CD4-positive, alpha-beta T cell treated with Interleukin-4 for 4 hours (primary cell): ENCODE measurements around the gene HOXA6.

Experiments
- DNase-seq: peaks from one replicate; pipeline ENCODE4 v3.0.0-alpha.2; 2020

The HOXA6 gene

GRCh38 chr7:27133409-27134231 lies 14.0 kb downstream of the HOXA6 start:
- DNase-seq: no peak

GRCh38 chr7:27132978-27133377 lies 14.6 kb downstream of the HOXA6 start:
- no peak for DNase-seq

- no peak for DNase-seq
These were observed 15.4 kb downstream of the HOXA6 start for GRCh38 chr7:27132214-27132613.

GRCh38 chr7:27131390-27131819 lies 16.2 kb downstream of the HOXA6 start:
- DNase-seq: no peak

GRCh38 chr7:27130540-27131389 lies 16.8 kb downstream of the HOXA6 start, which contains the start of gene HOXA4:
HOXA4 (minus strand) TSS chr7:27130757; CDS start chr7:27130733, 24 bp downstream.
- DNase-seq: peak; percentile 68

GRCh38 chr7:27129729-27130539 lies 17.6 kb downstream of the HOXA6 start:
- DNase-seq: no peak

- DNase-seq: no peak
These were observed 18.5 kb downstream of the HOXA6 start for GRCh38 chr7:27128776-27129728.

- no peak for DNase-seq
These were observed 19.5 kb downstream of the HOXA6 start for GRCh38 chr7:27128034-27128433.

GRCh38 chr7:27126596-27127327 lies 20.8 kb downstream of the HOXA6 start:
- DNase-seq: no peak

- no peak for DNase-seq
These were observed 21.6 kb downstream of the HOXA6 start for GRCh38 chr7:27125986-27126394.

GRCh38 chr7:27124902-27125689 lies 22.5 kb downstream of the HOXA6 start:
- no peak for DNase-seq

- DNase-seq: no peak
These were observed 23.3 kb downstream of the HOXA6 start for GRCh38 chr7:27124096-27124901.

- no peak for DNase-seq
These were observed 24.0 kb downstream of the HOXA6 start for GRCh38 chr7:27123477-27124053.

- DNase-seq: no peak
These were observed 24.5 kb downstream of the HOXA6 start for GRCh38 chr7:27123007-27123476.

- DNase-seq: no peak
These were observed 25.3 kb downstream of the HOXA6 start for GRCh38 chr7:27122077-27122910.

- no peak for DNase-seq
These were observed 25.9 kb downstream of the HOXA6 start for GRCh38 chr7:27121684-27122076.

- no peak for DNase-seq
These were observed 28.1 kb downstream of the HOXA6 start for GRCh38 chr7:27119412-27119911.

GRCh38 chr7:27118580-27118979 lies 29.0 kb downstream of the HOXA6 start:
- no peak for DNase-seq
